K562 (cell line): Measurements from ENCODE around the gene FOXA3. TPM values are rescaled to one million over a fixed set of nuclear protein-coding genes. Genes with fewer than 3 reads are reported as not detected.

ENCODE experiments used
- CHCHD3 ChIP-seq: fragments of 250-450 bp; sonication (Bioruptor Pico); IDR thresholded peaks from 2 replicates; pipeline ENCODE4 v2.1.2; 2022; ENCODE audit warnings: mild to moderate bottlenecking
- EZH2 ChIP-seq: IDR thresholded peaks from 2 replicates; pipeline ENCODE4 v1.6.1; 2012; ENCODE audit warnings: low read depth, mild to moderate bottlenecking, inconsistent platforms, low read length, borderline replicate concordance
- FIP1L1 ChIP-seq: fragments of 200-400 bp; formaldehyde crosslinking; IDR thresholded peaks from 2 replicates; pipeline ENCODE4 v1.6.1; 2018; ENCODE audit warnings: mild to moderate bottlenecking, low read depth, low read length; ENCODE audit not compliant: poor library complexity, severe bottlenecking
- GATA2 ChIP-seq: sonication (generic); formaldehyde crosslinking; IDR thresholded peaks from 2 replicates; pipeline ENCODE4 v1.4.0; 2020; ENCODE audit warnings: mild to moderate bottlenecking, missing genetic modification reagents
- KAT2B ChIP-seq: IDR thresholded peaks from one replicate; pipeline ENCODE4 v1.6.1; 2012; ENCODE audit warnings: low read depth, mild to moderate bottlenecking, control low read depth, inconsistent platforms, low read length, moderate library complexity
- KDM1A ChIP-seq, 2 experiments: fragments of 450-650 bp; IDR thresholded peaks; 2 replicates each; pipeline ENCODE4 v1.6.1; 2016; ENCODE audit warnings: mild to moderate bottlenecking in 2 of 2
- MCM7 ChIP-seq, 2 experiments: fragments of 450-650 bp; IDR thresholded peaks; 2 replicates each; pipeline ENCODE4 v1.6.1; 2016 to 2018
- NCOA2 ChIP-seq, 2 experiments: fragments of 450-650 bp; IDR thresholded peaks; 2 replicates each; pipeline ENCODE4 v1.6.1; 2018; ENCODE audit warnings: mild to moderate bottlenecking in 2 of 2, moderate library complexity in 1 of 2; ENCODE audit not compliant: partially characterized antibody in 2 of 2
- NCOR1 ChIP-seq: fragments of 450-650 bp; IDR thresholded peaks from 2 replicates; pipeline ENCODE4 v1.6.1; 2016; ENCODE audit warnings: mild to moderate bottlenecking, moderate library complexity
- NFE2L1 ChIP-seq: fragments of 450-650 bp; IDR thresholded peaks from 2 replicates; pipeline ENCODE4 v1.6.1; 2016; ENCODE audit warnings: missing genetic modification characterization, low read depth, mild to moderate bottlenecking, missing compliant biosample characterization, moderate library complexity, borderline replicate concordance
- PURB ChIP-seq: sonication (generic); formaldehyde crosslinking; IDR thresholded peaks from 2 replicates; pipeline ENCODE4 v1.9.0; 2021; ENCODE audit warnings: low read depth, mild to moderate bottlenecking, missing genetic modification reagents
- SAFB ChIP-seq: fragments of 200-400 bp; formaldehyde crosslinking; IDR thresholded peaks from 2 replicates; pipeline ENCODE4 v1.6.1; 2017; ENCODE audit warnings: low read depth, low read length, borderline replicate concordance
- STAT5A ChIP-seq: IDR thresholded peaks from 2 replicates; pipeline ENCODE4 v1.6.1; 2012; ENCODE audit warnings: low read length, inconsistent platforms, borderline replicate concordance
- TRIM25 ChIP-seq: fragments of 450-650 bp; IDR thresholded peaks from 2 replicates; pipeline ENCODE4 v1.7.0; 2016; ENCODE audit warnings: borderline replicate concordance
- U2AF1 ChIP-seq: fragments of 200-400 bp; formaldehyde crosslinking; optimal IDR thresholded peaks from 2 replicates; pipeline ENCODE3; 2017; ENCODE audit warnings: mild to moderate bottlenecking, low read depth, low read length, moderate library complexity
- ZNF197 ChIP-seq: fragments of 200-800 bp; sonication (Bioruptor generic); IDR thresholded peaks from 2 replicates; pipeline ENCODE4 v1.6.1; 2016; ENCODE audit warnings: low read depth, missing genetic modification characterization, missing compliant biosample characterization
- ZNF3 ChIP-seq: fragments of 250-450 bp; sonication (Bioruptor Pico); IDR thresholded peaks from 2 replicates; pipeline ENCODE4 v1.5.0; 2021; ENCODE audit warnings: mild to moderate bottlenecking, moderate library complexity
- ZNF699 ChIP-seq: fragments of 250-450 bp; sonication (Bioruptor Pico); IDR thresholded peaks from 2 replicates; pipeline ENCODE4 v1.8.0; 2021; ENCODE audit warnings: mild to moderate bottlenecking, moderate library complexity; ENCODE audit not compliant: insufficient replicate concordance
- polyA plus RNA-seq, 8 experiments: library from polyadenylated mRNA; depleted of rRNA in 4 of 8; stranded (reverse) in 5 of 8; unstranded in 3 of 8; fragments of >200 nt; fragmentation: Nextera tagmentation in 2 of 8; fragmentation: Illumina TruSeq in 1 of 8; extraction: Ambion mirVana in 2 of 8; extraction: Trizol in 1 of 8; gene quantifications; 2 replicates each; pipeline versions ENCODE4 v1.2.1 to v1.2.3, GENCODE V29; 2011 to 2014; ENCODE audit warnings: inconsistent platforms in 1 of 8, missing spikeins in 1 of 8
- total RNA-seq, 7 experiments: library from RNA; depleted of rRNA in 6 of 7; stranded (reverse); fragments of >200 nt in 6 of 7; fragmentation: Illumina TruSeq in 2 of 7; extraction: Trizol in 2 of 7; gene quantifications; 2 replicates each; pipeline versions ENCODE4 v1.2.1 to v1.2.3, GENCODE V29; 2011 to 2021; ENCODE audit warnings: low replicate concordance in 1 of 7
- TF ChIP-seq, protein P1 (sequence below): fragments of 250-450 bp; sonication (Bioruptor Pico); IDR thresholded peaks from 2 replicates; pipeline ENCODE4 v1.4.0; 2020
- TF ChIP-seq, protein P2 (sequence below): sonication (generic); formaldehyde crosslinking; IDR thresholded peaks from 2 replicates; pipeline ENCODE4 v1.8.0; 2022; ENCODE audit warnings: missing genetic modification reagents, mild to moderate bottlenecking, moderate library complexity, borderline replicate concordance

The FOXA3 gene
- total and polyA plus RNA-seq, 9 of the 15 experiments (the other 6 are each of a cell fraction or from before 2014, with no cell fraction given) = 1.3 to 15.5 (median 4.7) TPM

GRCh38 chr19:45889210-45889885, 25.2 kb downstream of the FOXA3 start (continued):
- TF ChIP-seq TRIM25 (0 out of 2 replicates have a peak, but pooled peaks have one; percentile 34), STAT5A (peak; percentile 57), NCOR1 (peak; percentile 66), MCM7 (IDR thresholded peaks at IDR 0.05) (no peak), ZNF3 (CRISPR knock-in tag) (no peak), FIP1L1 (no peak), CHCHD3 (CRISPR knock-in tag) (no peak), NCOA2 (IDR thresholded peaks at IDR 0.05; ENCODE audit: partially characterized antibody in 2 of 2) (no peak), NFE2L1 (tag) (no peak), ZNF197 (no peak), GATA2 (CRISPR knock-in tag) (peak; percentile 37; the same call in 1 of the 2 replicates), KAT2B (no peak), PURB (CRISPR knock-in tag) (no peak), SAFB (no peak), EZH2 (no peak), U2AF1 (no peak), ZNF699 (no peak), KDM1A (IDR thresholded peaks at IDR 0.05) (peak in 1 of 2 experiments; percentile 24; a peak in 1 of 4 replicates)
- TF ChIP-seq, protein P1, sequence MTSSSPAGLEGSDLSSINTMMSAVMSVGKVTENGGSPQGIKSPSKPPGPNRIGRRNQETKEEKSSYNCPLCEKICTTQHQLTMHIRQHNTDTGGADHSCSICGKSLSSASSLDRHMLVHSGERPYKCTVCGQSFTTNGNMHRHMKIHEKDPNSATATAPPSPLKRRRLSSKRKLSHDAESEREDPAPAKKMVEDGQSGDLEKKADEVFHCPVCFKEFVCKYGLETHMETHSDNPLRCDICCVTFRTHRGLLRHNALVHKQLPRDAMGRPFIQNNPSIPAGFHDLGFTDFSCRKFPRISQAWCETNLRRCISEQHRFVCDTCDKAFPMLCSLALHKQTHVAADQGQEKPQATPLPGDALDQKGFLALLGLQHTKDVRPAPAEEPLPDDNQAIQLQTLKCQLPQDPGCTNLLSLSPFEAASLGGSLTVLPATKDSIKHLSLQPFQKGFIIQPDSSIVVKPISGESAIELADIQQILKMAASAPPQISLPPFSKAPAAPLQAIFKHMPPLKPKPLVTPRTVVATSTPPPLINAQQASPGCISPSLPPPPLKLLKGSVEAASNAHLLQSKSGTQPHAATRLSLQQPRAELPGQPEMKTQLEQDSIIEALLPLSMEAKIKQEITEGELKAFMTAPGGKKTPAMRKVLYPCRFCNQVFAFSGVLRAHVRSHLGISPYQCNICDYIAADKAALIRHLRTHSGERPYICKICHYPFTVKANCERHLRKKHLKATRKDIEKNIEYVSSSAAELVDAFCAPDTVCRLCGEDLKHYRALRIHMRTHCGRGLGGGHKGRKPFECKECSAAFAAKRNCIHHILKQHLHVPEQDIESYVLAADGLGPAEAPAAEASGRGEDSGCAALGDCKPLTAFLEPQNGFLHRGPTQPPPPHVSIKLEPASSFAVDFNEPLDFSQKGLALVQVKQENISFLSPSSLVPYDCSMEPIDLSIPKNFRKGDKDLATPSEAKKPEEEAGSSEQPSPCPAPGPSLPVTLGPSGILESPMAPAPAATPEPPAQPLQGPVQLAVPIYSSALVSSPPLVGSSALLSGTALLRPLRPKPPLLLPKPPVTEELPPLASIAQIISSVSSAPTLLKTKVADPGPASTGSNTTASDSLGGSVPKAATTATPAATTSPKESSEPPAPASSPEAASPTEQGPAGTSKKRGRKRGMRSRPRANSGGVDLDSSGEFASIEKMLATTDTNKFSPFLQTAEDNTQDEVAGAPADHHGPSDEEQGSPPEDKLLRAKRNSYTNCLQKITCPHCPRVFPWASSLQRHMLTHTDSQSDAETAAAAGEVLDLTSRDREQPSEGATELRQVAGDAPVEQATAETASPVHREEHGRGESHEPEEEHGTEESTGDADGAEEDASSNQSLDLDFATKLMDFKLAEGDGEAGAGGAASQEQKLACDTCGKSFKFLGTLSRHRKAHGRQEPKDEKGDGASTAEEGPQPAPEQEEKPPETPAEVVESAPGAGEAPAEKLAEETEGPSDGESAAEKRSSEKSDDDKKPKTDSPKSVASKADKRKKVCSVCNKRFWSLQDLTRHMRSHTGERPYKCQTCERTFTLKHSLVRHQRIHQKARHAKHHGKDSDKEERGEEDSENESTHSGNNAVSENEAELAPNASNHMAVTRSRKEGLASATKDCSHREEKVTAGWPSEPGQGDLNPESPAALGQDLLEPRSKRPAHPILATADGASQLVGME (CRISPR knock-in tag) = no peak
- TF ChIP-seq, protein P2, sequence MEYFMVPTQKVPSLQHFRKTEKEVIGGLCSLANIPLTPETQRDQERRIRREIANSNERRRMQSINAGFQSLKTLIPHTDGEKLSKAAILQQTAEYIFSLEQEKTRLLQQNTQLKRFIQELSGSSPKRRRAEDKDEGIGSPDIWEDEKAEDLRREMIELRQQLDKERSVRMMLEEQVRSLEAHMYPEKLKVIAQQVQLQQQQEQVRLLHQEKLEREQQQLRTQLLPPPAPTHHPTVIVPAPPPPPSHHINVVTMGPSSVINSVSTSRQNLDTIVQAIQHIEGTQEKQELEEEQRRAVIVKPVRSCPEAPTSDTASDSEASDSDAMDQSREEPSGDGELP (CRISPR knock-in tag) = peak; percentile 81
